ENCODE data around the gene GOLGA6D.
"Not testable (repeated sequence)": the region's sequence is repeated elsewhere in the genome, so short reads cannot be mapped to it uniquely, and the experiment has no call there.

DNA sequence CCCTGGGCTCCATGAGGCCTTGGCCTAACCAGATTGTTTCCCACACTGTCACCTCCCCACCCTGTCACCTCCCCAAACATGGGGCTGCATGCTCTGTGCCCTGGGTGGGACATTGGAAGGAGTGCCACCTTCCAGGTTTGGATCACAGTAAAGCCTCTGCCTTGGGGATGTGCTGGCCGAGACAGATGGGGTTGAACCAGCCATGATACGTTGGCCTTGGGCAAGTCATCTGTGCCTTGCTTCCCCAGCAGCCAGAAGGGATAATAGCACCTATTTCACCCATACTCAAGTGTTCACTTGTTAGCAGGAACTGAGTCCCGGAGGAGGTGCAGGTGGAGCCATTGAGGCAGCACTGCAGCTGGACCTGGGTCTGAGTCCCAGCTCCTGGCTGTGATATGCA is 7.0 kb upstream of the GOLGA6D start:
- not testable (repeated sequence) for TF ChIP-seq GLIS3 (CRISPR knock-in tag; IDR thresholded peaks at IDR 0.05); PATZ1 (CRISPR knock-in tag; IDR thresholded peaks at IDR 0.05; ENCODE audit: borderline replicate concordance); ISL1 (CRISPR knock-in tag; IDR thresholded peaks at IDR 0.05); ZC3H10 (CRISPR knock-in tag; IDR thresholded peaks at IDR 0.05); ZNF8 (CRISPR knock-in tag; IDR thresholded peaks at IDR 0.05); RARB (CRISPR knock-in tag; IDR thresholded peaks at IDR 0.05); TOX (CRISPR knock-in tag; IDR thresholded peaks at IDR 0.05; ENCODE audit: borderline replicate concordance)
